ENCODE data around the gene CHORDC1.
A peak's percentile ranks its signal among the peaks of the same experiment; 100 is the strongest.

GRCh38 chr11:90222459-90223247 is at the start of gene CHORDC1:
- TF ChIP-seq CTCF (IDR thresholded peaks at IDR 0.05) = no peak
- peak; percentile 68 for TF ChIP-seq TCF7L2 (IDR thresholded peaks at IDR 0.05; ENCODE audit: low read depth, low read length)
- TF ChIP-seq POLR2AphosphoS5 (IDR thresholded peaks at IDR 0.05; ENCODE audit: low read depth, low read length) = peak; percentile 86
- no peak for TF ChIP-seq REST (IDR thresholded peaks at IDR 0.05; ENCODE audit: insufficient read depth in 1 of 2, low read depth in 2 of 2, low read length in 1 of 2)

Data from Panc1 (cell line).